K562 (cell line): ENCODE data around the gene CHAMP1. TPM values are rescaled to one million over a fixed set of nuclear protein-coding genes. Genes with fewer than 3 reads are reported as not detected.
A peak's percentile ranks its signal among the peaks of the same experiment; 100 is the strongest.

Source experiments
- ATF1 ChIP-seq, 2 experiments: fragments of 450-650 bp in 1 of 2; IDR thresholded peaks; 2 replicates each; pipeline ENCODE4 v1.6.1; 2016; ENCODE audit warnings: missing compliant biosample characterization in 1 of 2, missing genetic modification characterization in 1 of 2
- BRD4 ChIP-seq: fragments of 200-600 bp; sonication (generic); IDR thresholded peaks from 2 replicates; pipeline ENCODE4 v1.6.1; 2017; ENCODE audit warnings: inconsistent platforms
- CBX2 ChIP-seq: fragments of 200-600 bp; sonication (generic); IDR thresholded peaks from one replicate; pipeline ENCODE4 v1.6.1; 2012; ENCODE audit warnings: mild to moderate bottlenecking, low read length, inconsistent platforms; ENCODE audit not compliant: insufficient read depth, poor library complexity, severe bottlenecking
- FOXM1 ChIP-seq, 2 experiments: fragments of 450-650 bp in 1 of 2; sonication (generic) in 1 of 2; formaldehyde crosslinking in 1 of 2; IDR thresholded peaks; 2 replicates each; pipeline versions ENCODE4 v1.6.1 to v1.9.0; 2017 to 2022; ENCODE audit warnings: low read depth in 2 of 2, mild to moderate bottlenecking in 2 of 2, missing genetic modification reagents in 1 of 2, moderate library complexity in 1 of 2
- NFE2 ChIP-seq: IDR thresholded peaks from 2 replicates; pipeline ENCODE4 v1.6.1; 2014; ENCODE audit warnings: antibody characterized with exemption, low read depth
- PCBP1 ChIP-seq: fragments of 200-400 bp; formaldehyde crosslinking; IDR thresholded peaks from 2 replicates; pipeline ENCODE4 v1.6.1; 2018; ENCODE audit warnings: mild to moderate bottlenecking, low read depth, low read length; ENCODE audit not compliant: poor library complexity, severe bottlenecking
- PML ChIP-seq: IDR thresholded peaks from 2 replicates; pipeline ENCODE4 v1.6.1; 2012; ENCODE audit warnings: low read length, inconsistent platforms
- PRPF4 ChIP-seq: fragments of 200-400 bp; formaldehyde crosslinking; IDR thresholded peaks from one replicate; pipeline ENCODE4 v1.6.1; 2017; ENCODE audit warnings: low read length, low read depth, mild to moderate bottlenecking; ENCODE audit not compliant: insufficient read depth, poor library complexity, severe bottlenecking
- TFAM ChIP-seq: fragments of 250-450 bp; sonication (Bioruptor Pico); conservative IDR thresholded peaks from 2 replicates; pipeline ENCODE4 v1.5.0; 2021; ENCODE audit warnings: mild to moderate bottlenecking, moderate library complexity
- THRAP3 ChIP-seq: fragments of 450-650 bp; IDR thresholded peaks from 2 replicates; pipeline ENCODE4 v1.6.1; 2016; ENCODE audit warnings: mild to moderate bottlenecking, inconsistent platforms, borderline replicate concordance
- YBX1 ChIP-seq: fragments of 450-650 bp; IDR thresholded peaks from 2 replicates; pipeline ENCODE4 v1.7.1; 2016; ENCODE audit warnings: mild to moderate bottlenecking
- ZNF174 ChIP-seq: fragments of 250-450 bp; sonication (Bioruptor Pico); IDR thresholded peaks from 2 replicates; pipeline ENCODE4 v1.4.0; 2020; ENCODE audit warnings: mild to moderate bottlenecking
- polyA plus RNA-seq, 8 experiments: library from polyadenylated mRNA; depleted of rRNA in 4 of 8; stranded (reverse) in 5 of 8; unstranded in 3 of 8; fragments of >200 nt; fragmentation: Nextera tagmentation in 2 of 8; fragmentation: Illumina TruSeq in 1 of 8; extraction: Ambion mirVana in 2 of 8; extraction: Trizol in 1 of 8; gene quantifications; 2 replicates each; pipeline versions ENCODE4 v1.2.1 to v1.2.3, GENCODE V29; 2011 to 2014; ENCODE audit warnings: inconsistent platforms in 1 of 8, missing spikeins in 1 of 8
- total RNA-seq, 7 experiments: library from RNA; depleted of rRNA in 6 of 7; stranded (reverse); fragments of >200 nt in 6 of 7; fragmentation: Illumina TruSeq in 2 of 7; extraction: Trizol in 2 of 7; gene quantifications; 2 replicates each; pipeline versions ENCODE4 v1.2.1 to v1.2.3, GENCODE V29; 2011 to 2021; ENCODE audit warnings: low replicate concordance in 1 of 7
- TF ChIP-seq, protein P1 (sequence below): fragments of 450-650 bp; IDR thresholded peaks from 2 replicates; pipeline ENCODE4 v1.6.1; 2016; ENCODE audit warnings: low read depth, mild to moderate bottlenecking, moderate library complexity
- TF ChIP-seq, protein P2 (sequence below), 2 experiments: fragments of 250-450 bp in 1 of 2; fragments of 450-650 bp in 1 of 2; sonication (Bioruptor Pico) in 1 of 2; IDR thresholded peaks; 2 replicates each; pipeline versions ENCODE4 v1.6.1 to v1.8.0; 2016 to 2021; ENCODE audit warnings: mild to moderate bottlenecking in 2 of 2, moderate library complexity in 2 of 2, missing compliant biosample characterization in 1 of 2, missing genetic modification characterization in 1 of 2
- TF ChIP-seq, protein P3 (sequence below), 2 experiments: IDR thresholded peaks; 2 replicates each; pipeline ENCODE4 v1.6.1; 2012; ENCODE audit warnings: improper control_type of control experiment in 2 of 2, low read depth in 2 of 2, low read length in 2 of 2, borderline replicate concordance in 1 of 2
- TF ChIP-seq, protein P4 (sequence below): sonication (generic); formaldehyde crosslinking; IDR thresholded peaks from 2 replicates; pipeline ENCODE4 v1.9.0; 2022; ENCODE audit warnings: mild to moderate bottlenecking, missing genetic modification reagents
- TF ChIP-seq, protein P5 (sequence below): sonication (generic); formaldehyde crosslinking; IDR thresholded peaks from 2 replicates; pipeline ENCODE4 v1.8.1; 2023; ENCODE audit warnings: mild to moderate bottlenecking, missing genetic modification reagents
- TF ChIP-seq, protein P6 (sequence below): fragments of 450-650 bp; IDR thresholded peaks from 2 replicates; pipeline ENCODE4 v1.6.1; 2014; ENCODE audit warnings: low read depth, mild to moderate bottlenecking, moderate library complexity, borderline replicate concordance

The CHAMP1 gene
- total and polyA plus RNA-seq, 9 of the 15 experiments (the other 6 are each of a cell fraction or from before 2014, with no cell fraction given) = 0.70 to 40.6 (median 15.3) TPM

DNA sequence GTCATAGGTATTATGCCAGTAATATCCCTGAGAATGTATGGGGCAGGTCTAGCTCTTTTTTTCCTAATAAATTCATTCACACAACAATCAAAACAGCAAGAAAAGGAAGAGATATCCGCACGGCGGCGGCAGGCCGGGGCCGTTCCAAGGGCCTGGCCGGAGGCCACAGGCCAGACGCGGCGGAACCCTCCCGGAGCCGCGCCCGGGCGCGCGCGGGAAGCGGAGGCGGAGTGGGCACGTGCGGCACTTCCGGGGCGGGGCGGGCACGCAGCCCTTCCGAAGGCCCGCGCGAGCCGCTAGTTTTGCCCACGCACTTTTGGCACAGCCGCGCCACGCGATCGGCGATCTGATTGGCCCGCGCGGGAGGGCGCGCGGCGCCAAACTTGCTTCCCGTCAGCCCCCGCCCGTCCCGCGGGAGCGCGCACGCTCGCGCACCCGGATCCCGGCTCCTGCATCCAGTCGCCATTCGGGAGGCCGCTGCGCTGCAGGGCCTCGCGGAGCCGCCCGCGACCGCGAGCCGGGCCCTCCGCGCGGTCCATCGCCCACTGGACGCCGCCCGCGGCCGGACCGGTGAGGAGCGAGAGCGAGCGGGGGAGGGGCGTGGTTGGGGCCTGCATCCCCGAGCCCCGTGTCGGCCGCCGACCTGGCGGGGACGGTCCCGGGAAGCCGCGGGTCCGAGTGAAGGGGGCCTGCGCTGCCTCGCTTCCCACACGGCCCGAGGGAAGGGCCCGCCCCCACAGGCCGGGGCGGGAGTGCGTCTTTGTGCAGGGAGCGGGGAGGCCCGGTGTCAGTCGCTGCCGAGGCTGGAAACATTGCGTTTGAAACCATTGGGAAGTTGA, at the start of gene CHAMP1 (continued):
- TF ChIP-seq, protein P1, sequence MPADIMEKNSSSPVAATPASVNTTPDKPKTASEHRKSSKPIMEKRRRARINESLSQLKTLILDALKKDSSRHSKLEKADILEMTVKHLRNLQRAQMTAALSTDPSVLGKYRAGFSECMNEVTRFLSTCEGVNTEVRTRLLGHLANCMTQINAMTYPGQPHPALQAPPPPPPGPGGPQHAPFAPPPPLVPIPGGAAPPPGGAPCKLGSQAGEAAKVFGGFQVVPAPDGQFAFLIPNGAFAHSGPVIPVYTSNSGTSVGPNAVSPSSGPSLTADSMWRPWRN = peak; percentile 71; the same call in 1 of the 2 replicates
- TF ChIP-seq THRAP3 (no peak), PRPF4 (no peak), NFE2 (no peak), PCBP1 (peak; percentile 65), CBX2 (no peak), ATF1 (CRISPR knock-in tag; IDR thresholded peaks at IDR 0.05) (no peak), ATF1 (tag; IDR thresholded peaks at IDR 0.05) (peak; percentile 59), ZNF174 (no peak), YBX1 (no peak), PML (peak; percentile 58; the same call in 1 of the 2 replicates), BRD4 (no peak), FOXM1 (IDR thresholded peaks at IDR 0.05; ENCODE audit: low read depth) (no peak), FOXM1 (CRISPR knock-in tag; IDR thresholded peaks at IDR 0.05; ENCODE audit: low read depth) (peak; percentile 48; the same call in 1 of the 2 replicates), TFAM (no peak)
- TF ChIP-seq, protein P2, sequence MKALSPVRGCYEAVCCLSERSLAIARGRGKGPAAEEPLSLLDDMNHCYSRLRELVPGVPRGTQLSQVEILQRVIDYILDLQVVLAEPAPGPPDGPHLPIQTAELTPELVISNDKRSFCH (CRISPR knock-in tag; IDR thresholded peaks at IDR 0.05) = no peak
- TF ChIP-seq, protein P2 (tag; IDR thresholded peaks at IDR 0.05) = no peak
- TF ChIP-seq, protein P3, sequence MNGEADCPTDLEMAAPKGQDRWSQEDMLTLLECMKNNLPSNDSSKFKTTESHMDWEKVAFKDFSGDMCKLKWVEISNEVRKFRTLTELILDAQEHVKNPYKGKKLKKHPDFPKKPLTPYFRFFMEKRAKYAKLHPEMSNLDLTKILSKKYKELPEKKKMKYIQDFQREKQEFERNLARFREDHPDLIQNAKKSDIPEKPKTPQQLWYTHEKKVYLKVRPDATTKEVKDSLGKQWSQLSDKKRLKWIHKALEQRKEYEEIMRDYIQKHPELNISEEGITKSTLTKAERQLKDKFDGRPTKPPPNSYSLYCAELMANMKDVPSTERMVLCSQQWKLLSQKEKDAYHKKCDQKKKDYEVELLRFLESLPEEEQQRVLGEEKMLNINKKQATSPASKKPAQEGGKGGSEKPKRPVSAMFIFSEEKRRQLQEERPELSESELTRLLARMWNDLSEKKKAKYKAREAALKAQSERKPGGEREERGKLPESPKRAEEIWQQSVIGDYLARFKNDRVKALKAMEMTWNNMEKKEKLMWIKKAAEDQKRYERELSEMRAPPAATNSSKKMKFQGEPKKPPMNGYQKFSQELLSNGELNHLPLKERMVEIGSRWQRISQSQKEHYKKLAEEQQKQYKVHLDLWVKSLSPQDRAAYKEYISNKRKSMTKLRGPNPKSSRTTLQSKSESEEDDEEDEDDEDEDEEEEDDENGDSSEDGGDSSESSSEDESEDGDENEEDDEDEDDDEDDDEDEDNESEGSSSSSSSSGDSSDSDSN (IDR thresholded peaks at IDR 0.05; ENCODE audit: borderline replicate concordance in 1 of 2, low read depth in 2 of 2, low read length in 2 of 2) = peak in 1 of 2 experiments; percentile 85; a peak in 1 of 4 replicates
- TF ChIP-seq, protein P4, sequence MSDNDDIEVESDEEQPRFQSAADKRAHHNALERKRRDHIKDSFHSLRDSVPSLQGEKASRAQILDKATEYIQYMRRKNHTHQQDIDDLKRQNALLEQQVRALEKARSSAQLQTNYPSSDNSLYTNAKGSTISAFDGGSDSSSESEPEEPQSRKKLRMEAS (CRISPR knock-in tag) = peak; percentile 80
- TF ChIP-seq, protein P5, sequence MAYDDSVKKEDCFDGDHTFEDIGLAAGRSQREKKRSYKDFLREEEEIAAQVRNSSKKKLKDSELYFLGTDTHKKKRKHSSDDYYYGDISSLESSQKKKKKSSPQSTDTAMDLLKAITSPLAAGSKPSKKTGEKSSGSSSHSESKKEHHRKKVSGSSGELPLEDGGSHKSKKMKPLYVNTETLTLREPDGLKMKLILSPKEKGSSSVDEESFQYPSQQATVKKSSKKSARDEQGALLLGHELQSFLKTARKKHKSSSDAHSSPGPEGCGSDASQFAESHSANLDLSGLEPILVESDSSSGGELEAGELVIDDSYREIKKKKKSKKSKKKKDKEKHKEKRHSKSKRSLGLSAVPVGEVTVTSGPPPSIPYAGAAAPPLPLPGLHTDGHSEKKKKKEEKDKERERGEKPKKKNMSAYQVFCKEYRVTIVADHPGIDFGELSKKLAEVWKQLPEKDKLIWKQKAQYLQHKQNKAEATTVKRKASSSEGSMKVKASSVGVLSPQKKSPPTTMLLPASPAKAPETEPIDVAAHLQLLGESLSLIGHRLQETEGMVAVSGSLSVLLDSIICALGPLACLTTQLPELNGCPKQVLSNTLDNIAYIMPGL (CRISPR knock-in tag) = 0 out of 2 replicates have a peak, but pooled peaks have one; percentile 20
- TF ChIP-seq, protein P6, sequence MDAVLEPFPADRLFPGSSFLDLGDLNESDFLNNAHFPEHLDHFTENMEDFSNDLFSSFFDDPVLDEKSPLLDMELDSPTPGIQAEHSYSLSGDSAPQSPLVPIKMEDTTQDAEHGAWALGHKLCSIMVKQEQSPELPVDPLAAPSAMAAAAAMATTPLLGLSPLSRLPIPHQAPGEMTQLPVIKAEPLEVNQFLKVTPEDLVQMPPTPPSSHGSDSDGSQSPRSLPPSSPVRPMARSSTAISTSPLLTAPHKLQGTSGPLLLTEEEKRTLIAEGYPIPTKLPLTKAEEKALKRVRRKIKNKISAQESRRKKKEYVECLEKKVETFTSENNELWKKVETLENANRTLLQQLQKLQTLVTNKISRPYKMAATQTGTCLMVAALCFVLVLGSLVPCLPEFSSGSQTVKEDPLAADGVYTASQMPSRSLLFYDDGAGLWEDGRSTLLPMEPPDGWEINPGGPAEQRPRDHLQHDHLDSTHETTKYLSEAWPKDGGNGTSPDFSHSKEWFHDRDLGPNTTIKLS = peak; percentile 55; the same call in 1 of the 2 replicates
